CD1c-positive myeloid dendritic cell (primary cell): ENCODE measurements around the gene RIC8B.

Experiments
- DNase-seq: peaks from one replicate; pipeline ENCODE4 v3.0.0-alpha.2; 2016; ENCODE audit errors: extremely low spot score

The RIC8B gene

GRCh38 chr12:106868982-106869700 lies 94.7 kb downstream of the RIC8B start:
- DNase-seq, result no peak

- no peak for DNase-seq
Measured at GRCh38 chr12:106870116-106870515, 95.6 kb downstream of the RIC8B start.

- DNase-seq, result no peak
Measured at GRCh38 chr12:106871477-106871876, 97.0 kb downstream of the RIC8B start.

GRCh38 chr12:106873983-106874382 lies 99.5 kb downstream of the RIC8B start:
- peak; percentile 5 for DNase-seq

- DNase-seq, result no peak
Measured at GRCh38 chr12:106878804-106879203, 104.3 kb downstream of the RIC8B start.

GRCh38 chr12:106879612-106880011 lies 105.1 kb downstream of the RIC8B start:
- no peak for DNase-seq

GRCh38 chr12:106883426-106883825 lies 108.9 kb downstream of the RIC8B start:
- no peak for DNase-seq

- no peak for DNase-seq
Measured at GRCh38 chr12:106885026-106885425, 110.5 kb downstream of the RIC8B start.

GRCh38 chr12:106885541-106886249 lies 111.2 kb downstream of the RIC8B start:
- no peak for DNase-seq

GRCh38 chr12:106886932-106887331 lies 112.5 kb downstream of the RIC8B start:
- no peak for DNase-seq

- DNase-seq, result no peak
Measured at GRCh38 chr12:106888348-106888970, 114.0 kb downstream of the RIC8B start.

GRCh38 chr12:106889326-106889725 lies 114.8 kb downstream of the RIC8B start:
- no peak for DNase-seq

- no peak for DNase-seq
Measured at GRCh38 chr12:106889950-106890626, 115.6 kb downstream of the RIC8B start.

- no peak for DNase-seq
Measured at GRCh38 chr12:106892075-106892474, 117.6 kb downstream of the RIC8B start.

- DNase-seq, result no peak
Measured at GRCh38 chr12:106893451-106893850, 119.0 kb downstream of the RIC8B start.

GRCh38 chr12:106894774-106895173 lies 120.3 kb downstream of the RIC8B start:
- no peak for DNase-seq

- no peak for DNase-seq
Measured at GRCh38 chr12:106896603-106897002, 122.1 kb downstream of the RIC8B start.

GRCh38 chr12:106897082-106897481 lies 122.6 kb downstream of the RIC8B start:
- no peak for DNase-seq

- no peak for DNase-seq
Measured at GRCh38 chr12:106897981-106898901, 123.8 kb downstream of the RIC8B start.

- DNase-seq, result no peak
Measured at GRCh38 chr12:106900554-106900953, 126.1 kb downstream of the RIC8B start.

- DNase-seq, result no peak
Measured at GRCh38 chr12:106901276-106901675, 126.8 kb downstream of the RIC8B start.
